ENCODE data around the gene KRT86.
"Not testable (repeated sequence)": the region's sequence is repeated elsewhere in the genome, so short reads cannot be mapped to it uniquely, and the experiment has no call there.

KRT86 gene

DNA sequence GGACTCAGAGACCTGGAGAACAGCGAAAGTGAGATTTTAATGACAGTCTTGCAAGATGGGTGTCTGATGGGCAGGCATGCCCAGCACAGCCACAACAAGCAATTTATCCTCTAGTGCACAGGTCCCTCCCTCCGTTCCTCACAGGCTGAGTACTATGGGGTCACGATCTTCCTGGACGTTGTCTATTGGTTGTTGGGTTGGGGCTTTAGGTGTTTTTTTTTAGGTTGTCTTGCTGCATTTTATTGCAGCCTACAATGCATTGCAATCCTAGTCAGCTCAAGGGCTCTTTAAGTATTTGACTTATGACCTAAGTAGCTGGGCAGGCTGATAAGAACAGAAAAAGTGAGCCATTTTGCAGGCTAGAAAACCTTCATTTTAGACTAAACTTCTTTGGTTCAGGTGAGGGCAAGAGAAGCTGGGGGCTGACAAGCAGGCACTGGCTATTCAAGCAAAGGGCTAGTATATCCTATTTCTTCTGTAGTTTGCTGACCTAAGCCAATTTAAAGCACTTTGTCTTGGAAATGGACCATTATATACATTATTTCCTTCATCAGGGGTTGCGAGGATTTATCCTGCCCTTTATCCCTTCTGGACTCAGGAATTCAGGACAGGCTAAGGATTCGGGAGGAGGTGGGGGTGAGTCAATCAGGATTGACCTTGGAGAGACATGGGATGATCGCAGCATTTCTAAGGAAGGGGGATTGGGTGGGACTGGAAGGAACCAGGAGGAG, 35.4 kb upstream of the KRT86 start:
- DNase-seq = no peak

- no peak for DNase-seq
Measured at GRCh38 chr12:52239767-52240166, 34.7 kb upstream of the KRT86 start.

- not testable (repeated sequence) for DNase-seq
Measured at GRCh38 chr12:52240247-52240646, 34.2 kb upstream of the KRT86 start.

GRCh38 chr12:52241205-52241842, 33.1 kb upstream of the KRT86 start:
- DNase-seq = no peak

DNA sequence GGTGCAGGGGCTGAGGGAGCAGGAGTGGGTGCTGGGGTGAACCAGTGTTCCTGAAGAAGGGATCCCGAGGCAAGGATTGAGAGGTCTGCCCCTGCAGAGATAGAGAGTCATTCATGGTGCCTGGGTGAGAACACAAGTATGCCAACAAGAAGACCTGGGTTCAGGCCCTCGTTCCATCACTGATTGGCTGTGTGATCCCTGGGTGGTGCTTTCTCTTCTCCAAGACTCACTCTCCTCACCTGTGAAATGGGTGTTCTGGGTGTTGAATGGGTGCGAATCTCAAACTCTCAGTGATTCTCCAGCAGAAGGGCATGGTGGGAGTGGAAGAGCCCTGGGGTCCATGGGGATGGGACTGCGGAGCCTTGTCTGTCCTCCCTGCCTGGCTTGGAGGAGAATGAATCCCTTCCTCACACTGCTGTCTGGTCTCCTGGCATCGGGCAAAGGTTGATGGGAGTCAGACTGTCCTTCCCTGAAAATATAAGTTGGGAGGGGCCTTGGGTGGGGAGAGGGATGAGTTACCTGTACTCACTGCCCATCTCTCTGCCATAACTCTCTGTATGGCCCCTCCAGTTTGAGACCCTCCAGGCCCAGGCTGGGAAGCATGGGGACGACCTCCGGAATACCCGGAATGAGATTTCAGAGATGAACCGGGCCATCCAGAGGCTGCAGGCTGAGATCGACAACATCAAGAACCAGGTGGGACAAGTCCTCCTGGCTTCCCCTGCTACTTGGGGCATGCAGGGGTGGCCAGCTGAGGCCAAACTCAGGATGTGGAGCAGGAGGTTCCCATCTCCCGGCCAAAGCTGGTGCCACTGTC, 31.8 kb upstream of the KRT86 start:
- DNase-seq = no peak

GRCh38 chr12:52243259-52243855, 31.1 kb upstream of the KRT86 start:
- DNase-seq = peak; percentile 22 to 41

DNA sequence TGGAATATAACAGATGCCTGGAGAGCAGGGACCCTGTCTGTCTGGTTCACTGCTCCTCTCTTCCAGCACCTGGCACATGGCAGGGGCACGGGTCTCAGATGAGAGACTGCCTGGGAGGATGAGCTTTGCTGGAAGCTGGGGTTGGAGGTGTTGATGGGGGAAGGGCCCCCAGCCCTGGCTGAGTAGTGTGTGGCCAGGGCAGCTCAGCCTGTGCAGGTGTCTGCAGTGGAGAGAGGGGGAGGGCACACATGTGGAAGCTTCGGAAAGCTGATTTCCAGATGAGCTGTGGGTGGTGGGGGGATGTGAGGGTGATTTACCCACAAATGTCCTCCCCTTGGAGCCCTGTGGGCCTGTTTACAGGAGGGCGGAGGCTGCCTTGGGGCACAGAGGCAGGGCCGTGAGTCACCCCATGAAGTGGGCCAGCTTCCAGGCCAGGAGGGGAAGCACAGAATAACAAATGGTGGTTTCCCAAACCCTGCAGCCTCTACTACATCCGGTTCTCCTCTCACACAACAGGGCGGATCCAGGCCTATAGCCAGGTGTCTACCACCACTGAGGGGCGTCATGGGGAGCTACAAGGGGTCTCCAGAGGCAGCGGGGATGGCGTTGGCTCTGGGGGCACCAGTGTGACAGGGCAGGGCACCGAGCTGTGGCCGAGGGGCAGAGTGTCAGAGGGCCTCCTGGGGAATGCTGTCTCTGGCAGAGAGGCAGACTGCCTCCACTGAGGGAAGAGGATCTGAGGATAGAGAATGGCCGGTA, 30.4 kb upstream of the KRT86 start:
- peak; percentile 71 to 90 for DNase-seq

GRCh38 chr12:52244615-52244994, 29.8 kb upstream of the KRT86 start:
- DNase-seq = peak; percentile 50 to 52

DNA sequence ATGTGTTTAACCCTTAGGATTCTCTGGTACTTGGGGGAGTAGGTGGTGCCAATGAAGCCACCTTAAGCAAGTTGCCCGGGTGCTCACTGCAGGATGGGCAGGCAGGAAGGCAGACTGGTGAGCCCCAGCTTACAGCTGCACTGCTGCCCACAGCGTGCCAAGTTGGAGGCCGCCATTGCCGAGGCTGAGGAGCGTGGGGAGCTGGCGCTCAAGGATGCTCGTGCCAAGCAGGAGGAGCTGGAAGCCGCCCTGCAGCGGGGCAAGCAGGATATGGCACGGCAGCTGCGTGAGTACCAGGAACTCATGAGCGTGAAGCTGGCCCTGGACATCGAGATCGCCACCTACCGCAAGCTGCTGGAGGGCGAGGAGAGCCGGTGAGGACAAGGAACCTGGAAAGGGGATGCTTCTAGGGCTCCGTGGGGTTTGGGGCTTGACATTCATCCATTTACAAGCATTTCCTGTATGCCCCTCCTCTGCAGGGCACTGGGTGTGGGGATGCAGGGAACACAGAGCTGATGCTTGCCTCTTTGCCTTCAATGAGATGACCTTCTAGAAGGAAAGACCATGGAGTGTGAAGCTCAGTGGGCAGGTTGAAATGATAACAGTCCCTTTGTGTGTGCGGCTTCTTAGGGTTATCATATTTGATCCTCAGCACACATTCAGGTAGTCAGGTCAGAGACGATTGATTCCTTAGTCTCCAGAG, 29.0 kb upstream of the KRT86 start:
- peak; percentile 48 to 75 for DNase-seq

GRCh38 chr12:52245962-52246569, 28.4 kb upstream of the KRT86 start:
- DNase-seq = no peak

GRCh38 chr12:52246720-52247621, 27.5 kb upstream of the KRT86 start:
- DNase-seq = peak; percentile 83 to 86

GRCh38 chr12:52247622-52248540, 26.6 kb upstream of the KRT86 start:
- DNase-seq = no peak

DNA sequence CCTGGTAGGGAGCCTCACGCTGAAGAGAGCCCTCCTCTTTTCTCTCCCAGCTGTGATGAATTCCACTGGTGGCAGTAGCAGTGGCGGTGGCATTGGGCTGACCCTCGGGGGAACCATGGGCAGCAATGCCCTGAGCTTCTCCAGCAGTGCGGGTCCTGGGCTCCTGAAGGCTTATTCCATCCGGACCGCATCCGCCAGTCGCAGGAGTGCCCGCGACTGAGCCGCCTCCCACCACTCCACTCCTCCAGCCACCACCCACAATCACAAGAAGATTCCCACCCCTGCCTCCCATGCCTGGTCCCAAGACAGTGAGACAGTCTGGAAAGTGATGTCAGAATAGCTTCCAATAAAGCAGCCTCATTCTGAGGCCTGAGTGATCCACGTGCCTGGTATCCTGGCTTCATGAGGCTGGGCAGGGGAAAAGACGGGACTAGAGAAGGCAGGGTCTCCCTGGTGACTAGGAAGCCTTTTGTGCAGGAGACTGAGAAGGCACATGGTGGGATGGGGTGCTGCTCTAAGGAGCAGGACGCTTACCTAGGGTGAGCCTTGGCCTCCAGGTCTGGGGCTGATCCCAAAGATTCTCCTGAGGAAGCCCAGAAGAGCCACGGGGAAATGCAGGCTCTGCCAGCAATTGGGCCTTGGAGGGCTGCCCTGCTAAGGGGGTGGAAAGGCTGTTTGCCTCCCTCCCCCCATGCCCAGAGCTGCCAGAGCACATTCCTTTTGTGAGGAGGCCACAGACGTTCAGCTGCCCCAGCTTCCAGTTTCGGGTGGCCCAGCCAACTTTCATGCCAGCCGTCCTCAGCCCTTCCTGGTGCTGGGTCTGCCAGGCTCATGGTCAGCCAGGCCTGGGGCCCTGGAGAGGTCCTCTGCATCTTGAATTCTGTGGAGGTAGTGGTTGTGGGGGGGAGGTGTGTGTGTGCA, 25.6 kb upstream of the KRT86 start:
- DNase-seq = no peak

DNA sequence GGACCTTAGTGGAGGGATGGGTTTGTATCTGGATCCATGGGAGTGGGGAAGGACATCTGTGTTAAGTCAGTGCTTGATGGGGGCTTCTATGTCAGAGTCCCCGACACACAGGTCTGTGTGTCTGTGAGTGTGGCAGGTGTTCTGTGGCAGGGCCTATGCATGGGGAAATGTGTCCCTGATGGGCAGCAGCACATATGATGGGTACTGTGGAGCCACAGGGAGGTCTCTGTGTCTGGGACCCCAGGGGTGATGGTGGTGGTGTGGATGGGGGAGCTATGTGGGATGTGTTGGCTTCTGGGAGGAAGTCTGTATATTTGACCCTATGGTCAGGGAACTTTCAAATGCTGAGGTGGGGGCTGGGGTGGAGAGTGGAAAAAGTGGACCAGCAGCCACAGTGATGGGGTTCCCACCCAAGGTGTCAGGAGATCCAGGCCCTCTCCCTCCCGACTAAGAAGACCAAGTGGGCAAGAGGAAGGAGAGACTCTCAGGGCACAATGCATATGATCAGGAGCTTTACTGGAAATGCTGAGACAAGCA, 24.9 kb upstream of the KRT86 start:
- no peak for DNase-seq

GRCh38 chr12:52250048-52250990, 24.1 kb upstream of the KRT86 start:
- no peak for DNase-seq

DNA sequence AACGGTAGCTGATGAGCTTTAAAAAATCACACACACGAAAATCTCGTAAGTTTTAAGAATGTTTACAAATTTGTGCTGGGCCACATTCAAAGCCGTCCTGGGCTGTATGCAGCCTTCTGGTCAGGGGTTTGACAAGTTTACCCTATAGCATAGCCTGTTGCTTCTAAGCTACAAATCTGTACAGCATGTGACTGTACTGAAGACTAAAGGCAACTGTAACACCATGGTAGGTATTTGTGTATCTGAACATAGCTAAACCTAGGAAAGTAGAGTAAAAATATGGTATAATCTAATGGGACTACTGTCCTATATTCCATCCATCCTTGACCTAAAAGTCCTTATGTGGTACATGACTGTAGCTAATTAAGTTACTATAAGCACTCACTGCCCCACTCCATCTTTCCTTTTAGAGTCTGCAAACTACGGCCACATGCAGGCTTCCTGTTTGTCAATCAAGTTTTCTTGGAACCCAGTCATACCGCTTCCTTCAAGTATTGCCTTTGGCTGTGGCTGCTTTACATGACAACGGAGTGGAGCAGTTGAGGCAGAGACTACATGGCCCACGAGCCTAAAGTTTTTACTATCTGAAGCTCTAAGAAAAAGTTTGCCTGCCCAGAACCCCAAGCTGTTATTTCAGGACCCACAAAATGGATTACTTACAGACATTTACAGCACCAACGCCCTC, 22.9 kb upstream of the KRT86 start:
- no peak for DNase-seq
